Mesodermal cell (in vitro differentiated cells): ENCODE data around the gene MITF.

Experiments
- H3K27ac ChIP-seq: 2 replicates; pipeline ENCODE4 v1.7.0; 2013; ENCODE audit warnings: mild to moderate bottlenecking, low read depth, low read length, moderate library complexity; ENCODE audit not compliant: severe bottlenecking
- H3K36me3 ChIP-seq: 2 replicates; pipeline ENCODE4 v1.7.1; 2013; ENCODE audit warnings: mild to moderate bottlenecking, low read length, moderate library complexity; ENCODE audit not compliant: control insufficient read depth, insufficient read depth
- H3K4me1 ChIP-seq: one replicate; pipeline ENCODE4 v1.7.1; 2013; ENCODE audit warnings: mild to moderate bottlenecking, low read length; ENCODE audit not compliant: insufficient read depth, control insufficient read depth, poor library complexity, severe bottlenecking
- H3K4me3 ChIP-seq: 2 replicates; pipeline ENCODE4 v1.7.0; 2013; ENCODE audit warnings: low read length, control low read depth, mild to moderate bottlenecking; ENCODE audit not compliant: insufficient read depth, poor library complexity, severe bottlenecking; ENCODE audit errors: extremely low read depth
- H3K9me3 ChIP-seq: 2 replicates; pipeline ENCODE4 v1.7.1; 2013; ENCODE audit warnings: mild to moderate bottlenecking, low read length, moderate library complexity; ENCODE audit not compliant: control insufficient read depth
- WGBS, 2 experiments: methylation state at CpG; one replicate each; pipeline ENCODE4 v1.1.5; 2013; ENCODE audit warnings: missing lambda C conversion rate in 2 of 2; ENCODE audit not compliant: insufficient coverage in 2 of 2; 5-methylcytosine and 5-hydroxymethylcytosine counted together

Gene MITF

GRCh38 chr3:69856965-69857705 is 117.9 kb downstream of the MITF start:
- Histone ChIP-seq H3K4me1 (no peaks in the 10 kb centered on the region), H3K27ac (no peak overlapping the region), H3K9me3 (no peaks in the 10 kb centered on the region), H3K36me3 (no peaks in the 10 kb centered on the region), H3K4me3 (no peak overlapping the region)
- WGBS, 2 experiments, result 80% methylated on average over 1 of the region's 3 CpGs; no CpG with 5 or more reads in 1 of the 2 experiments

- no peak overlapping the region for H3K4me3 ChIP-seq
- no peak overlapping the region for H3K27ac ChIP-seq
- WGBS, 2 experiments, result no CpG with 5 or more reads among the region's 3 CpGs
- H3K36me3 ChIP-seq, result no peaks in the 10 kb centered on the region
- H3K4me1 ChIP-seq, result no peaks in the 10 kb centered on the region
- no peaks in the 10 kb centered on the region for H3K9me3 ChIP-seq
Observed at GRCh38 chr3:69861556-69861955, 122.3 kb downstream of the MITF start.

GRCh38 chr3:69864141-69864540 is 124.9 kb downstream of the MITF start:
- no peaks in the 10 kb centered on the region for H3K9me3 ChIP-seq
- WGBS, 2 experiments, result 82 to 88% methylated on average over 2 to 3 of the region's 3 CpGs
- H3K4me1 ChIP-seq, result no peaks in the 10 kb centered on the region
- H3K36me3 ChIP-seq, result no peaks in the 10 kb centered on the region
- H3K4me3 ChIP-seq, result no peak overlapping the region
- H3K27ac ChIP-seq, result no peak overlapping the region

GRCh38 chr3:69864766-69865165 is 125.5 kb downstream of the MITF start:
- WGBS, 2 experiments, result 100% methylated on average over 1 of the region's 2 CpGs; no CpG with 5 or more reads in 1 of the 2 experiments
- Histone ChIP-seq H3K27ac (no peak overlapping the region), H3K36me3 (no peaks in the 10 kb centered on the region), H3K4me1 (peaks cover 3% of the 10 kb centered on the region), H3K4me3 (no peak overlapping the region), H3K9me3 (no peaks in the 10 kb centered on the region)

- H3K4me1 ChIP-seq, result peaks cover 5% of the 10 kb centered on the region
- no peak overlapping the region for H3K4me3 ChIP-seq
- peak overlapping the region; percentile 29 for H3K27ac ChIP-seq
- 84 to 87% methylated on average over 6 to 8 of the region's 10 CpGs for WGBS, 2 experiments
- no peaks in the 10 kb centered on the region for H3K36me3 ChIP-seq
- H3K9me3 ChIP-seq, result no peaks in the 10 kb centered on the region
Observed at GRCh38 chr3:69865925-69866679, 126.8 kb downstream of the MITF start.

GRCh38 chr3:69866988-69867720 is 127.9 kb downstream of the MITF start:
- no peak overlapping the region for H3K4me3 ChIP-seq
- H3K9me3 ChIP-seq, result no peaks in the 10 kb centered on the region
- peaks cover 5% of the 10 kb centered on the region for H3K4me1 ChIP-seq
- WGBS, 2 experiments, result no CpG with 5 or more reads among the region's 2 CpGs
- H3K27ac ChIP-seq, result no peak overlapping the region
- H3K36me3 ChIP-seq, result no peaks in the 10 kb centered on the region

- 80 to 100% methylated on average over 1 of the region's 2 CpGs for WGBS, 2 experiments
- no peaks in the 10 kb centered on the region for H3K9me3 ChIP-seq
- no peaks in the 10 kb centered on the region for H3K36me3 ChIP-seq
- H3K27ac ChIP-seq, result no peak overlapping the region
- H3K4me1 ChIP-seq, result peaks cover 5% of the 10 kb centered on the region
- H3K4me3 ChIP-seq, result no peak overlapping the region
Observed at GRCh38 chr3:69867941-69868505, 128.8 kb downstream of the MITF start.

GRCh38 chr3:69868841-69869420 is 129.7 kb downstream of the MITF start:
- Histone ChIP-seq H3K36me3 (no peaks in the 10 kb centered on the region), H3K4me3 (no peak overlapping the region), H3K4me1 (peaks cover 5% of the 10 kb centered on the region), H3K27ac (no peak overlapping the region), H3K9me3 (no peaks in the 10 kb centered on the region)
- WGBS, 2 experiments, result 92% methylated on average over 2 of the region's 3 CpGs; no CpG with 5 or more reads in 1 of the 2 experiments

- H3K36me3 ChIP-seq, result no peaks in the 10 kb centered on the region
- 83 to 100% methylated on average over 1 to 2 of the region's 5 CpGs for WGBS, 2 experiments
- no peak overlapping the region for H3K4me3 ChIP-seq
- H3K27ac ChIP-seq, result no peak overlapping the region
- H3K4me1 ChIP-seq, result peaks cover 5% of the 10 kb centered on the region
- H3K9me3 ChIP-seq, result no peaks in the 10 kb centered on the region
Observed at GRCh38 chr3:69869643-69870042, 130.4 kb downstream of the MITF start.

- Histone ChIP-seq H3K4me3 (no peak overlapping the region), H3K36me3 (no peaks in the 10 kb centered on the region), H3K9me3 (no peaks in the 10 kb centered on the region), H3K27ac (no peak overlapping the region), H3K4me1 (peaks cover 5% of the 10 kb centered on the region)
- WGBS, 2 experiments, result 85 to 100% methylated on average over 1 to 2 of the region's 2 CpGs
Observed at GRCh38 chr3:69871251-69871650, 132.0 kb downstream of the MITF start.
